ENCODE data around the gene ABHD14A. TPM values are rescaled to one million over a fixed set of nuclear protein-coding genes. Genes with fewer than 3 reads are reported as not detected.
"Not testable (repeated sequence)": the region's sequence is repeated elsewhere in the genome, so short reads cannot be mapped to it uniquely, and the experiment has no call there.

ABHD14A gene
- polyA plus RNA-seq, 2 donors = 8.0 to 12.9 TPM

DNA sequence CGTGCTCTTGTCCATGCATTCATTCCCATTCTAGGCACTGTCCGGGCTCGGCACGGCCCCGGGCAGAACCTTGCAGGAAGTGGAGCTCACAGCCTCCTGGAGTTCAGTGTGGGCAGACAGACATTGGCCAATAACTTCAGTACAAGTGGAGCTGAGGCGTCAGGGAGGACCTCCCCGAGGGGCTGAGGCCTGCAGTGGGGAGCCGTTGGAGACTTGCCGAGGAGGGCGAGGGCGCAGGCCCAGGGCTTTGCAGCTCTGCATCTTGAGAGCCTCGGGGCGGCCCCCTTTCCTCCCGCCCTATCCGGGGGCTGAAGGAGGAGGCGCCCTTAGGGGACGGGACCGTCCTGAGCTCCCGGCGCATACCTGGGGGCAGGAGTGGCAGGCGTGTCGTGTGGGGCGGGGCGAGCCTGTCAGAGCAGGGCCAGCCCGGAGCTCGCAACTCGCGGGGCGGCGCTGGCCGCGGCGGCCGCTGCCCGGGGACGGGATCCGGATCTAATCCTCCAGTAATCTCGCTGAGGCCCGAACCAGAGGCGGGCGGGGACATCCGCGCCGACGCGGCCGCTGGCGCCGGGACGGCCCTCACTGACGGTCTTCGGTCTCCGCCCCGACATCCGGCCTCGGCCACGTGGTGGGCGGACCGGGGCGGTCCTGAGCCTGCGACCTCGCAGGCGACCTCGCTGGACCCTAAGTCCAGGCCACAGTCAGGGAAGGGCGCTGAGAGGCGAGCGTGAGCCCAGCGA is 8.1 kb downstream of the ABHD14A start, which contains the start of gene ACY1:
ACY1 (plus strand) TSS at position 698 of the 740 bp plus-strand sequence. CDS start 530 bp downstream, outside the sequence.
- H3K4me3 ChIP-seq (ENCODE audit: low read depth in 1 of 2, low read length in 2 of 2) = peak within 1 kb of the TSS; percentile 52 to 55
- 0% methylated on average over 51 to 68 of the region's 68 CpGs for WGBS, 2 donors
- H3K9me3 ChIP-seq (ENCODE audit: control insufficient read depth in 2 of 2, insufficient read depth in 1 of 2, low read depth in 1 of 2, low read length in 1 of 2) = no peaks in the 10 kb centered on the region
- no peaks in the 10 kb centered on the region for H3K27me3 ChIP-seq (ENCODE audit: control insufficient read depth in 1 of 2, insufficient read depth in 2 of 2, low read length in 2 of 2)
- H3K36me3 ChIP-seq (ENCODE audit: control insufficient read depth in 2 of 2, insufficient read depth in 2 of 2, low read length in 1 of 2) = peaks cover 0 to 2% of the 10 kb centered on the region in 2 donors
- H3K4me1 ChIP-seq (ENCODE audit: control insufficient read depth in 2 of 2, insufficient read depth in 2 of 2, low read length in 1 of 2) = peaks cover 6 to 16% of the 10 kb centered on the region in 2 donors
- H3K27ac ChIP-seq (ENCODE audit: low read depth in 2 of 2, low read length in 1 of 2) = peak within 1 kb of the TSS; percentile 91 to 97

DNA sequence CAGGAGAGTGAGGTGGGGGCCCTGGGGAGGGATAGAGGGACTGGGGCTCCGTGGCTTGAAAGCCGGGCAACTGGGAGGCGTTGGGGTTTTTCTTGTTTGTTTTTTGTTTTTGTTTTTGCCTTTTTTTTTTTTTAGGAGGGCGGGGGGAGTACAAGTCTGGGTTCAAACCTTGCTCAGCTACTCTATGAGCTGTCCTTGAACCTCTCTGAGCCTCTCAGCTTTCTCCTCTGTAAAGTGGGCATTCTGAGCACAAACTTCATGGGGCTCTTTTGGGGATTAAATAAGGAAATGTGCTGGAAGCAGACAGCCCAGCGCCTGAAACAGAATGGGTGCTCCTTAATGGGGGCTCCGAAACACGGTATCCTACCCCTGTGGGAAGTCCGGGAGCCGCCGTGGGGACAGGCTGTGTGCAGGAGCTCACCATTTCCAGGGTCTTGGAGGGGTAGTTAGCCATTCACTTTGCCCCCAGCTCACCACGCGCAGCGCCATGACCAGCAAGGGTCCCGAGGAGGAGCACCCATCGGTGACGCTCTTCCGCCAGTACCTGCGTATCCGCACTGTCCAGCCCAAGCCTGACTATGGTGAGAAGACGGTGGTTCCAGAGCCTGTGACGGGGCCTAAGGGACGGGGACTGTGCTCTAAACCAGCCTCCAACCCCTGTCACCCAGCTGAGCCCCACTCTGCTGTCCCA is 8.9 kb downstream of the ABHD14A start:
- Histone ChIP-seq H3K4me1 (ENCODE audit: control insufficient read depth in 2 of 2, insufficient read depth in 2 of 2, low read length in 1 of 2) (peaks cover 6 to 14% of the 10 kb centered on the region in 2 donors), H3K27ac (ENCODE audit: low read depth in 2 of 2, low read length in 1 of 2) (peak overlapping the region; percentile 91 to 97)
- WGBS, 2 donors = 70 to 72% methylated on average over 22 of the region's 22 CpGs

DNA sequence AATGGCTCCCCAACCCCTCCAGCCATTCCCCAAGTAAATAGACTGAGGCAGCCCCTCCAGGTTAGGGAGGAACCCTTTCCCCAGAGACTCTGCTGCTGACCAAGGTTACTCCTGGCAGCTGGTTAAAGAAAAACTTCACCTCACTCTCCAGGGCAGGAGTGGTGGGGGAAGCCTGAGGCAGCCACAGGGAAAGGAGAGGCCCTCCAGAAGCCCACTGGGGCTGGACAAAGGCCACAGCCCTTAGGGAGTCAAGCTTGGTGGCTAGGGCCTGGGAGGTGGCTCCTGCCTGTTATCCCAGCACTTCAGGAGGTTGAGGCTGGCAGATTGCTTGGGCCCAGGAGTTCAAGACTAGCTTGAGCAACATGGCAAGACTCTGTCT is 9.4 kb downstream of the ABHD14A start:
- Histone ChIP-seq H3K4me1 (ENCODE audit: control insufficient read depth in 2 of 2, insufficient read depth in 2 of 2, low read length in 1 of 2) (peaks cover 6 to 14% of the 10 kb centered on the region in 2 donors), H3K4me3 (ENCODE audit: low read depth in 1 of 2, low read length in 2 of 2) (no peak overlapping the region), H3K36me3 (ENCODE audit: control insufficient read depth in 2 of 2, insufficient read depth in 2 of 2, low read length in 1 of 2) (peaks cover 0 to 2% of the 10 kb centered on the region in 2 donors), H3K27me3 (ENCODE audit: control insufficient read depth in 1 of 2, insufficient read depth in 2 of 2, low read length in 2 of 2) (no peaks in the 10 kb centered on the region), H3K27ac (ENCODE audit: low read depth in 2 of 2, low read length in 1 of 2) (peak overlapping the region; percentile 91 to 97), H3K9me3 (ENCODE audit: control insufficient read depth in 2 of 2, insufficient read depth in 1 of 2, low read depth in 1 of 2, low read length in 1 of 2) (no peaks in the 10 kb centered on the region)

More for the DNA sequence above, 8.9 kb downstream of the ABHD14A start:
- Histone ChIP-seq H3K36me3 (ENCODE audit: control insufficient read depth in 2 of 2, insufficient read depth in 2 of 2, low read length in 1 of 2) (peaks cover 0 to 2% of the 10 kb centered on the region in 2 donors), H3K27me3 (ENCODE audit: control insufficient read depth in 1 of 2, insufficient read depth in 2 of 2, low read length in 2 of 2) (no peaks in the 10 kb centered on the region), H3K4me3 (ENCODE audit: low read depth in 1 of 2, low read length in 2 of 2) (peak overlapping the region; percentile 52 to 55), H3K9me3 (ENCODE audit: control insufficient read depth in 2 of 2, insufficient read depth in 1 of 2, low read depth in 1 of 2, low read length in 1 of 2) (no peaks in the 10 kb centered on the region)

GRCh38 chr3:51985063-51985462 is 10.2 kb downstream of the ABHD14A start:
- Histone ChIP-seq H3K4me3 (ENCODE audit: low read depth in 1 of 2, low read length in 2 of 2) (no peak overlapping the region), H3K9me3 (ENCODE audit: control insufficient read depth in 2 of 2, insufficient read depth in 1 of 2, low read depth in 1 of 2, low read length in 1 of 2) (no peaks in the 10 kb centered on the region), H3K27ac (ENCODE audit: low read depth in 2 of 2, low read length in 1 of 2) (no peak overlapping the region), H3K4me1 (ENCODE audit: control insufficient read depth in 2 of 2, insufficient read depth in 2 of 2, low read length in 1 of 2) (peaks cover 6 to 14% of the 10 kb centered on the region in 2 donors), H3K36me3 (ENCODE audit: control insufficient read depth in 2 of 2, insufficient read depth in 2 of 2, low read length in 1 of 2) (peaks cover 0 to 2% of the 10 kb centered on the region in 2 donors), H3K27me3 (ENCODE audit: control insufficient read depth in 1 of 2, insufficient read depth in 2 of 2, low read length in 2 of 2) (no peaks in the 10 kb centered on the region)
- WGBS, 2 donors = 83 to 89% methylated on average over 6 of the region's 6 CpGs

GRCh38 chr3:51986010-51986947 is 11.4 kb downstream of the ABHD14A start:
- H3K4me1 ChIP-seq (ENCODE audit: control insufficient read depth in 2 of 2, insufficient read depth in 2 of 2, low read length in 1 of 2) = peaks cover 6 to 11% of the 10 kb centered on the region in 2 donors

GRCh38 chr3:51987568-51987967 is 12.7 kb downstream of the ABHD14A start:
- Histone ChIP-seq H3K27ac (ENCODE audit: low read depth in 2 of 2, low read length in 1 of 2) (no peak overlapping the region), H3K4me1 (ENCODE audit: control insufficient read depth in 2 of 2, insufficient read depth in 2 of 2, low read length in 1 of 2) (peaks cover 3 to 8% of the 10 kb centered on the region in 2 donors), H3K27me3 (ENCODE audit: control insufficient read depth in 1 of 2, insufficient read depth in 2 of 2, low read length in 2 of 2) (no peaks in the 10 kb centered on the region), H3K36me3 (ENCODE audit: control insufficient read depth in 2 of 2, insufficient read depth in 2 of 2, low read length in 1 of 2) (peaks cover 0 to 7% of the 10 kb centered on the region in 2 donors), H3K4me3 (ENCODE audit: low read depth in 1 of 2, low read length in 2 of 2) (no peak overlapping the region), H3K9me3 (ENCODE audit: control insufficient read depth in 2 of 2, insufficient read depth in 1 of 2, low read depth in 1 of 2, low read length in 1 of 2) (no peaks in the 10 kb centered on the region)
- WGBS, 2 donors = 89 to 91% methylated on average over 7 of the region's 7 CpGs

More at GRCh38 chr3:51986010-51986947, 11.4 kb downstream of the ABHD14A start:
- Histone ChIP-seq H3K27me3 (ENCODE audit: control insufficient read depth in 1 of 2, insufficient read depth in 2 of 2, low read length in 2 of 2) (no peaks in the 10 kb centered on the region), H3K27ac (ENCODE audit: low read depth in 2 of 2, low read length in 1 of 2) (no peak overlapping the region), H3K9me3 (ENCODE audit: control insufficient read depth in 2 of 2, insufficient read depth in 1 of 2, low read depth in 1 of 2, low read length in 1 of 2) (no peaks in the 10 kb centered on the region), H3K4me3 (ENCODE audit: low read depth in 1 of 2, low read length in 2 of 2) (no peak overlapping the region), H3K36me3 (ENCODE audit: control insufficient read depth in 2 of 2, insufficient read depth in 2 of 2, low read length in 1 of 2) (no peaks in the 10 kb centered on the region)
- WGBS, 2 donors = 75 to 80% methylated on average over 12 of the region's 12 CpGs

- no peaks in the 10 kb centered on the region for H3K27me3 ChIP-seq (ENCODE audit: control insufficient read depth in 1 of 2, insufficient read depth in 2 of 2, low read length in 2 of 2)
- H3K4me1 ChIP-seq (ENCODE audit: control insufficient read depth in 2 of 2, insufficient read depth in 2 of 2, low read length in 1 of 2) = peaks cover 0 to 4% of the 10 kb centered on the region in 2 donors
- no peak overlapping the region for H3K4me3 ChIP-seq (ENCODE audit: low read depth in 1 of 2, low read length in 2 of 2)
- 73 to 74% methylated on average over 15 of the region's 15 CpGs for WGBS, 2 donors
- no peaks in the 10 kb centered on the region for H3K9me3 ChIP-seq (ENCODE audit: control insufficient read depth in 2 of 2, insufficient read depth in 1 of 2, low read depth in 1 of 2, low read length in 1 of 2)
- peaks cover 0 to 12% of the 10 kb centered on the region in 2 donors for H3K36me3 ChIP-seq (ENCODE audit: control insufficient read depth in 2 of 2, insufficient read depth in 2 of 2, low read length in 1 of 2)
- H3K27ac ChIP-seq (ENCODE audit: low read depth in 2 of 2, low read length in 1 of 2) = no peak overlapping the region
These were observed 13.7 kb downstream of the ABHD14A start for GRCh38 chr3:51988286-51989146.

DNA sequence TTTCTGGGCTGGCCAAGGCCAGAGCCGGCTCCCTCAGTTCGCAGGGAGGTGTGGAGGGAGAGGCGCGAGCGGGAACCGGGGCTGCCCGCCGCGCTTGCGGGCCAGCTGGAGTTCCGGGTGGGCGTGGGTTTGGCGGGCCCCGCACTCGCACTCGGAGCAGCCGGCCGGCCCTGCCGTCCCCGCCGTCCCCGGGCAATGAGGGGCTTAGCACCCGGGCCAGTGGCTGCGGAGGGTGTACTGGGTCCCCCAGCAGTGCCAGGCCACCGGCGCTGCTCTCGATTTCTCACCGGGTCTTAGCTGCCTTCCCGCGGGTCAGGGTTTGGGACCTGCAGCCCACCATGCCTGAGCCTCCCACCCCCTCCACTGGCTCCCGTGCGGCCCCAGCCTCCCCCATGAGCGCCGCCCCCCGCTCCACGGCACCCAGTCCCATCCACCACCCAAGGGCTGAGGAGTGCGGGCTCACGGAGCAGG is 15.7 kb downstream of the ABHD14A start:
- H3K27ac ChIP-seq (ENCODE audit: low read depth in 2 of 2, low read length in 1 of 2); H3K4me3 ChIP-seq (ENCODE audit: low read depth in 1 of 2, low read length in 2 of 2); H3K9me3 ChIP-seq (ENCODE audit: control insufficient read depth in 2 of 2, insufficient read depth in 1 of 2, low read depth in 1 of 2, low read length in 1 of 2); H3K4me1 ChIP-seq (ENCODE audit: control insufficient read depth in 2 of 2, insufficient read depth in 2 of 2, low read length in 1 of 2); H3K27me3 ChIP-seq (ENCODE audit: control insufficient read depth in 1 of 2, insufficient read depth in 2 of 2, low read length in 2 of 2): not testable (repeated sequence)
- H3K36me3 ChIP-seq (ENCODE audit: control insufficient read depth in 2 of 2, insufficient read depth in 2 of 2, low read length in 1 of 2) = peaks cover 10 to 24% of the 10 kb centered on the region in 2 donors
- 77 to 79% methylated on average over 35 to 38 of the region's 38 CpGs for WGBS, 2 donors

All from esophagus (tissue), 2 donors.